Measurements from ENCODE around the gene MYO5B. TPM values are rescaled to one million over a fixed set of nuclear protein-coding genes. Genes with fewer than 3 reads are reported as not detected.

The MYO5B gene
- total and polyA plus RNA-seq, 4 donors: 5.4 to 23.4 (median 11.4) TPM

GRCh38 chr18:49911427-49911826 lies 283.5 kb downstream of the MYO5B start:
- TF ChIP-seq HNF4A (conservative IDR thresholded peaks at IDR 0.05) (no peak), ATF3 (IDR thresholded peaks at IDR 0.05) (no peak), RXRA (IDR thresholded peaks at IDR 0.05) (no peak), CTCF (IDR thresholded peaks at IDR 0.05; ENCODE audit: low read depth, low read length, missing input control) (no peak)
- Histone ChIP-seq H3K27me3 (ENCODE audit: control insufficient read depth in 4 of 4, insufficient read depth in 4 of 4, low read length in 3 of 4) (no peaks in the 10 kb centered on the region), H3K27ac (ENCODE audit: low read depth in 1 of 2, low read length in 2 of 2) (no peak overlapping the region), H3K36me3 (ENCODE audit: control insufficient read depth in 4 of 4, insufficient read depth in 3 of 4, low read depth in 1 of 4, low read length in 3 of 4) (peaks cover 0 to 8% (median 1%) of the 10 kb centered on the region in 4 donors), H3K9ac (ENCODE audit: low read depth in 1 of 2, low read length in 2 of 2) (no peak overlapping the region), H3K4me1 (ENCODE audit: control insufficient read depth in 4 of 4, insufficient read depth in 4 of 4, low read length in 3 of 4) (no peaks in the 10 kb centered on the region), H3K9me3 (ENCODE audit: control insufficient read depth in 4 of 4, low read length in 3 of 4) (no peaks in the 10 kb centered on the region), H3K4me3 (ENCODE audit: low read depth in 1 of 3, low read length in 3 of 3) (no peak overlapping the region)
- DNase-seq (ENCODE audit: low spot score): no peak
- WGBS: 71% methylated on average over 4 of the region's 4 CpGs

- no peaks in the 10 kb centered on the region for H3K9me3 ChIP-seq (ENCODE audit: control insufficient read depth in 4 of 4, low read length in 3 of 4)
- H3K27me3 ChIP-seq (ENCODE audit: control insufficient read depth in 4 of 4, insufficient read depth in 4 of 4, low read length in 3 of 4): no peaks in the 10 kb centered on the region
- H3K36me3 ChIP-seq (ENCODE audit: control insufficient read depth in 4 of 4, insufficient read depth in 3 of 4, low read depth in 1 of 4, low read length in 3 of 4): peaks cover 0 to 8% (median 2%) of the 10 kb centered on the region in 4 donors
- DNase-seq (ENCODE audit: low spot score): no peak
- WGBS: 89% methylated on average over 2 of the region's 2 CpGs
- H3K9ac ChIP-seq (ENCODE audit: low read depth in 1 of 2, low read length in 2 of 2): no peak overlapping the region
- H3K27ac ChIP-seq (ENCODE audit: low read depth in 1 of 2, low read length in 2 of 2): no peak overlapping the region
- no peaks in the 10 kb centered on the region for H3K4me1 ChIP-seq (ENCODE audit: control insufficient read depth in 4 of 4, insufficient read depth in 4 of 4, low read length in 3 of 4)
- TF ChIP-seq JUND (IDR thresholded peaks at IDR 0.05): no peak
- TF ChIP-seq REST (IDR thresholded peaks at IDR 0.05): no peak
- TF ChIP-seq ZBTB33 (IDR thresholded peaks at IDR 0.05): no peak
- TF ChIP-seq HNF4G (IDR thresholded peaks at IDR 0.05): no peak
- TF ChIP-seq RXRA (IDR thresholded peaks at IDR 0.05): no peak
- no peak for TF ChIP-seq RAD21 (IDR thresholded peaks at IDR 0.05)
- TF ChIP-seq FOXA2 (IDR thresholded peaks at IDR 0.05): no peak
- TF ChIP-seq SP1 (IDR thresholded peaks at IDR 0.05): no peak
- no peak for TF ChIP-seq GABPA (IDR thresholded peaks at IDR 0.05 in 1 of 2, conservative IDR thresholded peaks at IDR 0.05 in 1 of 2)
- TF ChIP-seq CTCF (IDR thresholded peaks at IDR 0.05; ENCODE audit: low read depth, low read length, missing input control): no peak
- no peak for TF ChIP-seq FOXA1 (IDR thresholded peaks at IDR 0.05)
- no peak for TF ChIP-seq TAF1 (conservative IDR thresholded peaks at IDR 0.05)
- no peak for TF ChIP-seq EGR1 (IDR thresholded peaks at IDR 0.05; ENCODE audit: low read depth in 2 of 2)
- TF ChIP-seq ATF3 (IDR thresholded peaks at IDR 0.05): no peak
- TF ChIP-seq MAX (IDR thresholded peaks at IDR 0.05): no peak
- TF ChIP-seq NR2F2 (IDR thresholded peaks at IDR 0.05): no peak
- TF ChIP-seq YY1 (IDR thresholded peaks at IDR 0.05): no peak
- no peak for TF ChIP-seq HNF4A (conservative IDR thresholded peaks at IDR 0.05)
- H3K4me3 ChIP-seq (ENCODE audit: low read depth in 1 of 3, low read length in 3 of 3): no peak overlapping the region
Observed at GRCh38 chr18:49910986-49911385, 284.0 kb downstream of the MYO5B start.

All from liver (tissue), 9 donors.